Measurements from ENCODE around the gene GRWD1.

The GRWD1 gene

GRCh38 chr19:48456864-48457263 is 11.1 kb downstream of the GRWD1 start:
- DNase-seq (ENCODE audit: low read depth in 3 of 3) = no peak

DNA sequence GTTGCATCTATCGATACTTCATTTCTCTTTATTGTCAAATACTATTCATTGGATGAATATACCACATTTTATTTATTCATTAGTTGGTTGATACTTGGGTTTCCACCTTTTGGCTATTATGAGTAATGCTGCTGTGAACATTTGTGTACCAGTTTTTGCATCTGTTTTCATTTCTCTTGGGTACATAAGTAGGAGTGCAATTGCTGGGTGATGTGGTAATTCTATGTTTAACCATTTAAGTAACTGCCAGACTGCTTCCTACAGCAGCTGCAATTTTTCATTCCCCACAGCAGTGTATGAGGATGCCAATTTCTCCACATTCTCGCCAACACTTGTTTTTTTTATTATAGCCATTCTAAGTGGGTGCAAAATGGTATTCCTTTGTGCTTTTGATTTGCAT is 12.2 kb downstream of the GRWD1 start:
- DNase-seq (ENCODE audit: low read depth in 3 of 3) = no peak

- DNase-seq (ENCODE audit: low read depth in 3 of 3) = no peak
These were observed 15.8 kb downstream of the GRWD1 start for GRCh38 chr19:48461651-48461981.

GRCh38 chr19:48461982-48462655 is 16.3 kb downstream of the GRWD1 start:
- DNase-seq (ENCODE audit: low read depth in 3 of 3) = peak in 1 of 3 experiments; percentile 18

DNA sequence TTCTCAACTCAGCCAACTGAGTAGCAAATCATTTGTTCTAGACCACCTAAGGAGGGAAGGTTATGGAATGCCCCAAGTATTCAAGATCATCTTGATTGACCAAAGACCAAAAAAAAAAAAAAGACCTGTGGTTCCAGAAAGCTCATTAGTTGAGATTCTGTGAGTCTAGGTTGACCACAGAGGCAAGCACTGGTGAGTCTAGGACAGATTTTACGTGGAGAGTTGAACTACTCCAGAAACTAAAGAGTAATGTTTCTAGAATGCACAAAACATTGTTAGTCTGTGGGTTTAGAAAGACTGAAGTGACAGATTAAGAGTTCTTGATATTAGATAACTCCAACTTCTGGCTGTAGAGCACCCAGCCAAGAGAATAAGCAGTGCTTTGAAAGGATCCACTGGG is 19.4 kb downstream of the GRWD1 start:
- DNase-seq (ENCODE audit: low read depth in 3 of 3) = no peak

GRCh38 chr19:48466561-48467325 is 21.0 kb downstream of the GRWD1 start:
- DNase-seq (ENCODE audit: low read depth in 3 of 3) = no peak

DNA sequence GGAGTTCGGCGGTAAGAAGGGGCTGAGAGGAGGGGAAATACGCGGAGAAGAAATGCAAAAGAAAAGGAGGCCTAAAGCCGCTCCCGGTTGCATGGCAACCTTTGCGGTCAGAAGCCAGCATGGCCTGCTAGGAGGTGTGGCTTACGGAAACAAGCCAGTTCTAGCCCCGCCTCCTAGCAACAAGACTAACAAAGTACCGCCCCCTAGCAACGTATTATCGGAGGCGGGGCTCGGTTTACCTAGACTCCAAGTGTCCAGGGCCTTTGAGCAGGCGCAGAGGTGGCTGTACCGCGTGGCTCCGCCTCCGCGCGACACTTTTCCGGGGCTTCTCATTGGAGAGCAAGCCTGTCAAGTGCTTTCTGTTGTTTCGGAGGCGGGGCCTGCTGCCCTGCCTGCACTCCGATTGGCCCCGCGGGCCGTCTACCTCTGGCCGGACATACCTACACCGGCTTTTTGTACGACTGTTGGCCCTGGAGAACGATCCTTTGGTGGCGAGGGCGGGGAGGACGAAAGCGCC is 23.0 kb downstream of the GRWD1 start:
- peak; percentile 98 to 99 (median 99) for DNase-seq (ENCODE audit: low read depth in 3 of 3)

GRCh38 chr19:48469289-48469881 is 23.6 kb downstream of the GRWD1 start, which contains the start of gene CYTH2:
Gene CYTH2 (plus strand): TSS chr19:48469369. CDS start chr19:48469508, 139 bp downstream.
- DNase-seq (ENCODE audit: low read depth in 3 of 3) = peak in 1 of 3 experiments; percentile 77

- no peak for DNase-seq (ENCODE audit: low read depth in 3 of 3)
These were observed 24.3 kb downstream of the GRWD1 start for GRCh38 chr19:48469934-48470680.

DNA sequence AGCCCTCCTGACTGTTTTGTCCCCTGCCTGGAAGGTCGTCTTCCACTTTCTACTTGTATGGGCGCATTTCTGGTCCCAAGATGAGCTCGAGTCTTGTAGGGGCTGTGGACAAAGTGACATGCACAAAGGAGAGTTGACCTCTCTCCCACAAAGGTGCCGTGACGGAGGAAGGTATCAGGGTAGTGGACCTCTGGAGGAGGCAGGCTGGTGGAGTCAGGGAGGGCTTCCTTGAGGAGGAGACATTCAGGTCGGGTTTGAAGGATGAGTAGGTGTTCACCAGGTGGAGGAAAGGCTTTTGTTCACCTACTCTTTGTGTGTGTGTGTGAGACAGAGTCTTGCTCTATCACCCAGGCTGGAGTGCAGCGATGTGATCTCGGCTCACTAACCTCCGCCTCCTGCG is 25.1 kb downstream of the GRWD1 start:
- DNase-seq (ENCODE audit: low read depth in 3 of 3) = no peak

DNA sequence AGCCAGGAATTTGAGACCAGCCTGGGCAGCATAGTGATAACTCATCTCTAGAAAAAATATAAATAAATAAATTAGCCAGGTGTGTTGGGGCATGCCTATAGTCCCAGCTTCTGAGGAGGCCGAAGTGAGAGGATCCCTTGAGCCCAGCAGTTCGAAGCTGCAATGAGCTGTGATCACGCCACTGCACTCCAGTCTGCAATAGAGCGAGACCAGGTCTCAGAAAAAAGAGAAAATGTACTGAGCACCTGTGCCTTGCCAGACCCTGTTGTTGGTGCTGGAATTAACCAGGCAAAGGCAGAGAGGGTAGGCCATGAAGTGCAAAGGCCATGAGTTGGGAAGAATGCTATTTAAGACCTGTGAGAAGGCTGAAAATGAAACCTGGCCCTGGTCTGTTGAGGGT is 26.1 kb downstream of the GRWD1 start:
- no peak for DNase-seq (ENCODE audit: low read depth in 3 of 3)

DNA sequence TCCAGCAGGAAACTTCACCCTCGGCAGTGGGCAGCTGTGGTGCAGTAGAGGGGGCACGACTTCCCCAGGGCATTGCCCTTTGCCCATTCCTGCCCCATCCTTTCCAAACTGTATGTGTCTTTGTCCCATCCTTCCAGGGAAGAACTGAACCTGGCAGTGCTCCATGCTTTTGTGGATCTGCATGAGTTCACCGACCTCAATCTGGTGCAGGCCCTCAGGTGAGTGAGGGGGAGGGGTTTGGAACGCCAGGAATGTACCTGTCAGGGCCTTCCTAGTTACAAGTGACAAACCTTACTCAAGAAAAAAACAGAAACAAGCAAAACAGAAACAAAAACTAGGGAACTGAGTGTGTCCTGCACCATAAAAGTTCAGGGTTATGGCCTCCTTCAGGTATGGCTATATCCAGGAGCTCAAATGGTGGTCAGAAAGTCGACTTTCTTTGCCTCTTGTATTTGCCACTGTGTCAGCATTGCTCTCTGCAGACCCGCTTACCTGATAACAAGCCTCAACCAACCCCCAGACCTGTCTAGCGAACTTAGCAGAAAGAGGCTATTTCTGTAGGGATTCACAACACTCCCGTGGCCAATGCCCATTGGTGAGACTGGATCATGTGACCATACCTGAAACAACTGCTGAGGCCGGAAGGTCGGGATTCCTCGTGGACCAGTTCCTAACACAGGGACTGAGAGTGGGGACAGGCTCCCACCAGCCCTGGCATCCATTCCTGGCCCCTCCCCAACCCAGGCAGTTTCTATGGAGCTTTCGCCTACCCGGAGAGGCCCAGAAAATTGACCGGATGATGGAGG is 27.6 kb downstream of the GRWD1 start:
- no peak for DNase-seq (ENCODE audit: low read depth in 3 of 3)

DNA sequence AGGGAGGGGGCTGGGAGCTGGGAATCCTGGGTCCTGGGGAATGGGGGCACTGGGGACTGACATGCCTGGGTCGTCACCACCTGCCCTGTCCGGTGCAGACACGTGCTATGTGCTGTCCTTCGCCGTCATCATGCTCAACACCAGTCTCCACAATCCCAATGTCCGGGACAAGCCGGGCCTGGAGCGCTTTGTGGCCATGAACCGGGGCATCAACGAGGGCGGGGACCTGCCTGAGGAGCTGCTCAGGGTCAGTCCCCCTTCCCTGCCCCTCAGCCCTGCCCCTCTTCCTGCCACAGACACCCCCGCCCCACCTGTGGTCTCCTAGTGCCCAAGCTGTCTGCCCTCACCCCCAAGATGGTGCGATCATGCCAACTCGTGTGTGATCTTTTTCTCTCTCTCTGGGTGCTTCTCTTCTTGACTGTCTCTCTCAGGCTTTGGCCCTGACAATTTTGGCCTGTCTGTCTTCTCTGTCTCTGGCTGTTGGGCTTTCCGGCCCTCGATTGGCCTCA is 28.4 kb downstream of the GRWD1 start:
- DNase-seq (ENCODE audit: low read depth in 3 of 3) = no peak

DNA sequence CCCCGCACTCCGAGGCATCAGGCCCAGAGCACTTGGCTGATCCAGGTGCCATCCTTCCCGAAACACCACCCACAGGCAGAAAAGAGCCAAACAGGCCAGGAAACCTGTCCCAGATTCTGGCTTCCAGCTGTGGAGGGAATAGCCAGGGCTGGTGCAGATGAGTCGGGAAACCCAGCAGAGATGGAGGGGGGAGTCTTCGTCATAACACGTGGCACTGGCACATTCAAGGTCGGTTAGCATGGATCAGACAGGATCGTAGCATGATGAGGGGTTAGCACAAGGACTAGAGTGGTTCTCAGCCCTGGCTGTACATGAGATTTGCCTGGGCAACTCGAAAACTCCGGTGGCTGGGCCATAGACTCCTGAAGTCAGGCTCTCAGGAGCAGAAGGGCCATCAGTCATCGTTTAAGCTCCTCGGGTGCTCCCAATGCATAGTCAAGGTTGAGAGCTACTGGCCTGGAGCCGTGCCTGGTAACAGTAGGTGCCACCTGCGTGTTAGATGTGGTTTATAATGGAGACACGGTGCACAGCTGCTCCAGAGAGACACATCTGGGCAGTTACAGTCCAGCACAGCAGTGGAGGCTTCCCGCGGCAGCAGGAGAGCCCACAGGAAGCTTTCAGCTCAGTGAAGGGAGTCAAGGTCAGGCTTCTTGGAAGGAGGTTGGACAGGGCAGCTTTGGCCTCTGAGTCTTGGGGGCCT is 29.7 kb downstream of the GRWD1 start:
- DNase-seq (ENCODE audit: low read depth in 3 of 3) = no peak

- DNase-seq (ENCODE audit: low read depth in 3 of 3) = no peak
These were observed 30.4 kb downstream of the GRWD1 start for GRCh38 chr19:48476176-48476575.

- no peak for DNase-seq (ENCODE audit: low read depth in 3 of 3)
These were observed 31.4 kb downstream of the GRWD1 start for GRCh38 chr19:48477067-48477685.

- DNase-seq (ENCODE audit: low read depth in 3 of 3) = no peak
These were observed 32.0 kb downstream of the GRWD1 start for GRCh38 chr19:48477698-48478338.

- DNase-seq (ENCODE audit: low read depth in 3 of 3) = no peak
These were observed 32.8 kb downstream of the GRWD1 start for GRCh38 chr19:48478339-48479256.
